A673 (cell line): ENCODE results near the gene RHOF. TPM values are rescaled to one million over a fixed set of nuclear protein-coding genes. Genes with fewer than 3 reads are reported as not detected.
"Not testable (repeated sequence)": the region's sequence is repeated elsewhere in the genome, so short reads cannot be mapped to it uniquely, and the experiment has no call there.

Source experiments
- BruUV-seq: library from RNA; stranded (reverse); fragments of 400-500 nt; replicated peaks from 2 replicates; lab custom pipeline; 2021; lab: Mats Ljungman, UMichigan
- CTCF ChIA-PET: fragments of 300-600 bp; sonication (Branson Sonifier 250); formaldehyde crosslinking; loops from one replicate; lab custom pipeline; 2022; ENCODE audit warnings: antibody characterized with exemption; lab: Charles Lee
- POLR2A ChIA-PET: fragments of 300-600 bp; sonication (Branson Sonifier 250); formaldehyde crosslinking; loops from one replicate; lab custom pipeline; 2022; ENCODE audit warnings: antibody characterized with exemption; ENCODE audit not compliant: low non-redundant PET; lab: Charles Lee
- DNase-seq: peaks from one replicate; pipeline ENCODE4 v3.0.0-alpha.2; 2015; ENCODE audit warnings: low spot score
- H3K27ac ChIP-seq: fragments of 200-600 bp; sonication (generic); 2 replicates; pipeline ENCODE4 v1.5.1; 2016; ENCODE audit warnings: mixed run types, low read depth, mild to moderate bottlenecking, mixed read lengths, antibody characterized with exemption, low read length; ENCODE audit not compliant: poor library complexity, severe bottlenecking
- H3K27me3 ChIP-seq: fragments of 200-600 bp; sonication (generic); replicated peaks from 2 replicates; pipeline ENCODE4 v1.6.1; 2017; ENCODE audit warnings: mixed run types, low read depth, mild to moderate bottlenecking, mixed read lengths, antibody characterized with exemption, low read length; ENCODE audit not compliant: insufficient read depth, poor library complexity
- H3K36me3 ChIP-seq: fragments of 200-600 bp; sonication (generic); 2 replicates; pipeline ENCODE4 v1.6.1; 2016; ENCODE audit warnings: mixed run types, mild to moderate bottlenecking, mixed read lengths, antibody characterized with exemption, low read length; ENCODE audit not compliant: insufficient read depth, poor library complexity, severe bottlenecking
- H3K4me1 ChIP-seq: fragments of 200-600 bp; sonication (generic); 2 replicates; pipeline ENCODE4 v1.6.1; 2017; ENCODE audit warnings: mixed run types, mild to moderate bottlenecking, mixed read lengths, antibody characterized with exemption, low read length; ENCODE audit not compliant: insufficient read depth, poor library complexity, severe bottlenecking
- H3K4me3 ChIP-seq: fragments of 200-600 bp; sonication (generic); 2 replicates; pipeline ENCODE4 v1.5.1; 2016; ENCODE audit warnings: low read depth, mixed run types, mild to moderate bottlenecking, mixed read lengths, low read length; ENCODE audit not compliant: poor library complexity, severe bottlenecking
- H3K9me3 ChIP-seq: fragments of 200-600 bp; sonication (generic); 2 replicates; pipeline ENCODE4 v1.6.1; 2016; ENCODE audit warnings: mixed run types, low read depth, mild to moderate bottlenecking, mixed read lengths, antibody characterized with exemption, low read length; ENCODE audit not compliant: poor library complexity, severe bottlenecking
- CTCF ChIP-seq: fragments of 300-800, 200-600 bp; sonication (generic); conservative IDR thresholded peaks from 2 replicates; pipeline ENCODE4 v1.5.1; 2017; ENCODE audit warnings: low read depth, mild to moderate bottlenecking, antibody characterized with exemption, low read length, moderate library complexity, mixed read lengths
- EZH2 ChIP-seq: fragments of 200-600 bp; sonication (generic); IDR thresholded peaks from 2 replicates; pipeline ENCODE4 v1.6.1; 2017; ENCODE audit warnings: borderline replicate concordance, low read depth, mild to moderate bottlenecking, mixed read lengths, antibody characterized with exemption, low read length; ENCODE audit not compliant: poor library complexity, severe bottlenecking
- intact Hi-C: fragments of 100-400 bp; cut with micrococcal nuclease; formaldehyde crosslinking; loops from one replicate; pipeline ENCODE4 v1.10.0; 2022; ENCODE audit not compliant: unreplicated experiment
- total RNA-seq: library from RNA; stranded (reverse); gene quantifications from 2 replicates; pipeline ENCODE4 v1.2.3, GENCODE V29; 2021

The RHOF gene
- total RNA-seq, 1 experiment from 2014 or later, result 21.1 TPM

GRCh38 chr12:121762269-121762668 lies 31.2 kb downstream of the RHOF start:
- Histone ChIP-seq H3K36me3 (no peaks in the 10 kb centered on the region), H3K27me3 (no peaks in the 10 kb centered on the region), H3K4me3 (no peak overlapping the region), H3K9me3 (no peaks in the 10 kb centered on the region), H3K4me1 (no peaks in the 10 kb centered on the region), H3K27ac (no peak overlapping the region)
- intact Hi-C loops, result no loop called here
- no peak for DNase-seq
- TF ChIP-seq EZH2, result no peak
- TF ChIP-seq CTCF, result no peak
- ChIA-PET CTCF (no interaction called here), POLR2A (interaction anchor here (0.5 kb wide), 1 partner anchor 259 kb away, joined by 3 read pairs; no protein-coding TSS in a partner anchor)
- BruUV-seq, result no TSS peak

DNA sequence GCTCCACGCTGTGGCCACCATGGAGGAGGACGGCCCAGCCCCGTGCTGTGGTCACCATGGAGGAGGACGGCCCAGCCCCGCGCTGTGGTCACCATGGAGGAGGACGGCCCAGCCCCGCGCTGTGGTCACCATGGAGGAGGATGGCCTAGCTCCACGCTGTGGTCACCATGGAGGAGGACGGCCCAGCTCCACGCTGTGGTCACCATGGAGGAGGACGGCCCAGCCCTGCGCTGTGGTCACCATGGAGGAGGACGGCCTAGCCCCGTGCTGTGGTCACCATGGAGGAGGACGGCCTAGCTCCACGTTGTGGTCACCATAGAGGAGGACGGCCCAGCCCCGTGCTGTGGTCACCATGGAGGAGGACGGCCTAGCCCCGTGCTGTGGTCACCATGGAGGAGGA lies 35.0 kb downstream of the RHOF start:
- CTCF ChIA-PET, POLR2A ChIA-PET: not testable (repeated sequence)

GRCh38 chr12:121755591-121755990 lies 37.9 kb downstream of the RHOF start:
- H3K4me1 ChIP-seq, result no peaks in the 10 kb centered on the region
- TF ChIP-seq CTCF (no peak), EZH2 (no peak)
- no TSS peak for BruUV-seq
- H3K27me3 ChIP-seq, result no peaks in the 10 kb centered on the region
- no peak for DNase-seq
- no peaks in the 10 kb centered on the region for H3K36me3 ChIP-seq
- no peak overlapping the region for H3K4me3 ChIP-seq
- no peak overlapping the region for H3K27ac ChIP-seq
- ChIA-PET CTCF (interaction anchor here (0.5 kb wide), 1 partner anchor 40 kb away, joined by 3 read pairs; no protein-coding TSS in a partner anchor), POLR2A (no interaction called here)
- no peaks in the 10 kb centered on the region for H3K9me3 ChIP-seq
- intact Hi-C loops, result no loop called here

More for the DNA sequence above, 35.0 kb downstream of the RHOF start:
- H3K36me3 ChIP-seq, H3K4me3 ChIP-seq, BruUV-seq, H3K27ac ChIP-seq, intact Hi-C loops, DNase-seq, H3K27me3 ChIP-seq, H3K4me1 ChIP-seq, H3K9me3 ChIP-seq: not testable (repeated sequence)

GRCh38 chr12:121754836-121755235 lies 38.7 kb downstream of the RHOF start:
- Histone ChIP-seq H3K27me3 (no peaks in the 10 kb centered on the region), H3K4me3 (no peak overlapping the region), H3K36me3 (no peaks in the 10 kb centered on the region), H3K27ac (no peak overlapping the region), H3K4me1 (no peaks in the 10 kb centered on the region), H3K9me3 (no peaks in the 10 kb centered on the region)
- ChIA-PET POLR2A (no interaction called here), CTCF (interaction anchor here (0.5 kb wide), 1 partner anchor 41 kb away, joined by 3 read pairs; no protein-coding TSS in a partner anchor)
- BruUV-seq, result no TSS peak
- no peak for TF ChIP-seq EZH2
- TF ChIP-seq CTCF, result no peak
- DNase-seq, result no peak
- intact Hi-C loops, result no loop called here
